Middle frontal gyrus (tissue), 1 donor: ENCODE results near the gene CDH26.
A peak's percentile ranks its signal among the peaks of the same experiment; 100 is the strongest.

Experiments used
- DNase-seq: peaks from one replicate; pipeline ENCODE4 v3.0.0-alpha.2; 2015; ENCODE audit warnings: low spot score; ENCODE audit errors: extremely low spot score

CDH26 gene

DNA sequence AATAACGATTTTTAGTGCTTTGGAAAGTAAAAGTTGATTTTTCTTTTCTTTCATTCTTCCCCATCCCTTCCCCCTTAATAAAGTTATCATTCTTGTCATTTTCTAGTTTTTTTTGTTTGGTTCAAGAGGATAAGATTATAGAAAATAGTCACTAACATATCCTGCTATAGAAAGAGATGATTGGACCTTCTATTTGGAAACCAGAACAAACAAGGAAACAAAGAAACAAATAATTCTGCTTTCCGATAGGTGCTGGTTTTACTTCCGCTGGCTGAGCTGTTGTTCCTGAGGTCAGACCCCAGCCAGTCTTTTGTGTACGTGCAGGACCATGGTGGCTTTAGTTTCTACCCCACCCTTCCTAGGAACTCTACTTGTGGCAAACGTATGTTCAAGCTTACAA, at the start of gene CDH26:
TSS of gene CDH26 (plus strand) at position 301 of the 400 bp plus-strand sequence. CDS start 304 bp downstream, outside the sequence.
- DNase-seq, result no peak

DNA sequence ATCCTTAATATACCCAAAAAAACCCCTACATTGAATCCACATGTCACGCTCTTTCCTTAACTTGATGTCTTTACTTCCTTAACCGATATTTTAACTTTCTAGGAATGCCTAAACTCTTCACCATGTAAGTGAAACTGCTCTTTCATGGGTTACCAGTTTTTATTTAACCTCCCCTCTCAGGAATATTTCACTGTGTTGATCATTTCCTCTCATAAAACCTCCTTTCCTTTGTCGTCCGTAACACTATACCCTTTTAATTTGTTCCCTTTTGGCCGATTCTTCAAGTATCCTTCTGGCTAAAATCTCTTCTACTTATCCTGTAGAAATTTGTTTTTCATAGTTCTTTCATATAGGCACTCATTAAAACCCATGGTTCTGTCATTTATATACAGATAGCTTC, 49.4 kb upstream of the CDH26 start:
- no peak for DNase-seq

DNA sequence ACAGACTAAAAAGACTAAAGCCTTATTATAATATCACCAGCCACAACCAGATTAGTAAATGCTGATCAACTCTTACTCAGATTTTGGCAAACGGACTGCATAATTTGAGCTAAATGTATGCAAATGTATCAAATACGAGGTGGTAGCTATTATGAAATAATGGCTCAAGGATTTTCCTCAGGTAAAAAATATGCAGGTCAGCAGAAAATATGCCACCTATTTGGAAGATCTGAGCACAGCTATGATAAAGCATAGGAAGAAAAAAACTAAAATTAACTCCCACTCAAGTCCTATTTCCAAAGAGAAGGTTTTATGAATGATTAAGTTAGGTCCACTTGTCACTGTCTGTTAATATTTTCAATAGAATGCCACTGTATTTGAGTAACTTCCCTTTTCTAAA, 47.2 kb upstream of the CDH26 start:
- DNase-seq, result no peak

DNA sequence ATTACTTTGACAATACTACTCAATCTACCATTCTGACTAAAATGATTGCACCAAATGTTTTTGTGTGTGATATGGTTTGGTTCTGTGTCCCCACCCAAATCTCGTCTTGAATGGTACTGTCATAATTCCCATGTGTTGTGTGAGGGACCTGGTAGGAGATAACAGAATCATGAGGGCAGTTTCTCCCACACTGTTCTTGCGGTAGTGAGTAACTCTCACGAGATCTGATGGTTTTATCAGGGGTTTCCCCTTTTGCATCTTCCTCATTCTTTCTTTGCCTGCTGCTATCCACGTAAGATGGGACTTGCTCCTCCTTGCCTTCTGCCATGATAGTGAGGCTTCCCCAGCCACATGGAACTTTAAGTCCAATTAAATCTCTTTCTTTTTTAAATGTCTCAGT, 45.6 kb upstream of the CDH26 start:
- no peak for DNase-seq

DNA sequence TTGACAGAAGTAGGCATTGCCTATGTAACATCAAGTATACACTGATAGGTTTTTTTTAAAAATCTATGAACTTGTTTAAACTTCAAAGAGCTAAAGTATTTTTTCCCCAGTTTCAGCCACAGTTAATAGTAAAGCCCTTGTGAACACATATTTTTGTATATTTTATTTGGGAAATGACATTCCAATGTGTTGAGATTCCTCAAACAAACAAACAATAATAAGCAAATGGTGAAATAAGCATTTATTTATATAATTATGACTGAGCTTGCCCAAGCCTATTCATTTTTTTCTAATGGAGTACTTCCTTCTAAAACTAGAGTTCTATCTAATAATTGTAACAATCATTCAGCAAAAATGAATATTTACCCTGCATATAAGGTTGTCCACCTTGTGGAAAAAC, 37.3 kb upstream of the CDH26 start:
- no peak for DNase-seq

DNA sequence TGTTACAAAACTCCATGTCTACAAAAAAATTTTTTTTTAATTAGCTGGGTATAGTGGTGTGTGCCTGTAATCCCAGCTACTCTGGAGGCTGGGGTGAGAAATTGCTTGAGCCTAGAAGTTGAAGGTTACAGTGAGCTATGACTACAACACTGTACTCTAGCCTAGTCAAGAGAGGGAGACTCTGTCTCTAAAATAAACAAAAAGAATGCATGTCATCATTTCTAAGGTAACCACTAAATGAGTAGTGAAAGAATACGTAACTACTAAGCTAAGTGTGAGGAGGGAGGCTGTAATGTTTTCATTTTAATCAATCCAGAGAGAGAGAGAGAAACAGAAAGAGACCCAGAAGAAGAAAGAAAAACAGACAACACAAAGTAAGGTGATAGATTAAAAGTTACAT, 34.7 kb upstream of the CDH26 start:
- DNase-seq, result no peak

DNA sequence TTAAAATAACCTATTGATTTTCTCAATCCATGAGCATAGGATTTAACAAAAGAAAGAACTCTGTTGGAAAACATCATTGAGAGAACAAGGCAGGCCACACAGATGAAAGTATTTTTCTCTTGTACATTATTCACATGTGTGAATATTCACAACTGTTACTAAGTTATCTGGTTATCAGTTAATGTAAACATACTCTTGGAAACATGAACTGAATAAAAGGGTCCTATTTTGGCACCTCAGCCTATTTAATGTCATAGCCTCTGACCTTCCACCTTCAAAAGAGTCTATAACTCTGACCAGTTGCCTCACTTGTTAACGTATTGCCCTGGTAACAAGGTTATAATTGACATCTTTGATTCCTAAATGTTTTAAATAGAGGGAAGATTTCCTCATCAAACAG, 32.9 kb upstream of the CDH26 start:
- DNase-seq, result no peak

DNA sequence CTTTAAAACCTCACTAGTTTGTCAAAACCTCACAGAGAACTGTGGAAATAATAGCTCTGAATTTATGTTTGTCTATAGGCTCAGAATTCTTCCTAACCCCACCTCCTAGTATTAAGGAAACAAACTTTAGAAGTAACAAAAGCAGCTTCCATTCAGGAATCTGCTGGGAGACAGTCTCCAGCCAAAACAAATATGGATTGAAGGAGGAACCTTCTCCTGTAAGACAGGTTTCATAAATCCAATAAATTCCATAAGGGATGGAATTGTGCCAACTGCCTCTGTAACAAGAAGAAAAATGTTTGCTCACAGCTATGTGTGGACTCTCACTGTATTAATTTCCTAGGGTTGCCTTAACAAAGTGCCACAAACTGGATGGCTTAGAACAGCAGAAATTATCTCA, 32.3 kb upstream of the CDH26 start:
- DNase-seq, result no peak

DNA sequence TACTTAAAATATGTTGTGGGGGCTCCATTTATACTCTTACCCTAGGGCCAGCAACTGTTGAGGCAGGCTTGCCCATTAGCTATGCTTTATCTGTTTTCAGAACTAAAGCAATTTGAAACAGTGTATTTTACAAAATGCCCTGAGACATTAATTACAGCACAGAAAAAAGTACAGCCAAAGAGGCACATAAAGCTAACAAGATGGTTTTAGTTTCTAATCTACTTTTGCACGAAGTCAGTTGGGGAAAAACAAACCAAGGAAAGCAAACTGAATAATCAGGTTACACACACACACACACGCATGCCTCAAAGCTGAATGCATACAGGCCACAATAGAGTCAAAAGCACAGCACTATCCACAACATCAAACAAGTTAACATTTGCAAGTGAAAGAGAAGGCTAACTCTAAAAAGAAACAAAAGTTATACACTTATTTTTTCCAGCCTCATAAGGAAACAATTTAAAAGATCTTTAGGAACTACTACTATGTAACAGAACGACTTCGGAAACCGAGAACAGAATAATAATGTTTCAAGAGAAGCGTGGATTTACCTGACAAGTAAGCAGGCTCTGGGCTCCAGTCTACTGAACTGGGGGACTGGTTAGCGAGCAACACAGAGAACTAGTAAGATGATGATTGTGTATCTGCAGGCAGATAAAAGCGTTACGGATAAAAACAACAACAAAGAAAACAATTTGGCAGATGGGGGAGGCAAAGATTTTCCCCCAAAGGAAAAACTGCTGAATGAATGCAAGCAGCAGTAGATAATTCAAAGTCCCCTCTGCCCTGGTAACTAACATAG, 26.5 kb upstream of the CDH26 start:
- no peak for DNase-seq

DNA sequence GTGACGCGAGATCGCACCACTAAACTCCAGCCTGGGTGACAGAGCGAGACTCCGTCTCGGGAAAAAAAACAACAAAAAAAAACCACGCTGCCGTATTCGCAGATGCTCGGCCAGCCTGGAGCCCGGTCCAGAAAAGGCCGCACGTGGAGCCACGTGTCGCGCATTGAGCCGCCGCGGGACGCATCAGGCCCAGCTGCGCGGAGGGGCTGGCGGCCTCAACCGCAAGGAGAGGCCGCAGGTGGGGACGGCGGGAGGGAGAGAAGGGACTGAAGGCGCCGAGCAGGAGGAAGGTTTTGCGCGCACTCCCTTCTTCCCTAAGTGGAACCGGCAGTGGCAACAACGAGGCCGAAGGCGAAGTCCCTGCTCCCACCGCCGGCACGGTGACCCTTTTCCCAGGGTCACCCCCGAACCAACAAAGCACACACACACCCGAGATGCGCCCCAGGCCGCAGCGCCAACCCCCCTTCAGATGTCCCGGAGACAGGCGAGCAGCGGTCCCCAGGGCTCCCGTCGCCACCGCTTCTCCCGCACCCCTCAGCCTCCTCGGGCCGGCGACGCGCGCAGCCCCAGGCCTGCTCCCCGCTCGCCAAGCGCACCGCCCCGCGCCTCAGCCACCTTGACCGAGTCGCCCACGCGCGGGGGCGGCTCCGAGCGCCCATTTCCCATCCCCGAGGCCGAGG, 25.5 kb upstream of the CDH26 start:
- DNase-seq, result no peak

DNA sequence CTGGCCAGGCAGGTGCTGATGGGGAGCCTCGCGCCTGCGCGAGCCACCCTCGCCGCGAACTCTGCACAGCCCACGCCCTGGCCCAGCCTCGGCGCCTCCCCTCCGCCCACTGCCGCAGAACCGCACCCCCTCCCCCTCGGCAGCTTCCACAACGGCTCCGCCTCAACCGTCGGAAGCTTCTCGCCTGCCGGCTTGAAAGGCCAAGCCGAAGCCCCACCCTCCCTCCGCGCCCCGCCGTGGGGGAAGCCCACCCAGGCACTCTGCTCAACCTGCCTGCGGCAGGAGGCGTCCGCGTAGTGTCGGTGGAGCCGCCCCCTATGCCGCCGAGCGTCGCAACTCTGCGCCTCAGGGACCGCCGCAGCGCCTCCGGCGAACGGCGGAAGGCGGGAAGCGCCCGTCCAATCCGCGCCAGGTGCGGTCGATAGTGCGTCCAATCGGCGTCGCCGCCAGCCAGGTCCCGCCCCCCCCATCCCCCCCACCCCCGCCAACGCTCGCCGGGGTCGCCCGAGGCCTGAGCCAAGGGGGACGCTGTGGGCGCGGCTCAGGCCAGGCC, 24.9 kb upstream of the CDH26 start, which contains the start of gene SYCP2:
TSS of gene SYCP2 (minus strand) at position 342 of the 553 bp plus-strand sequence. CDS start 11,224 bp downstream, outside the sequence.
- DNase-seq, result no peak

DNA sequence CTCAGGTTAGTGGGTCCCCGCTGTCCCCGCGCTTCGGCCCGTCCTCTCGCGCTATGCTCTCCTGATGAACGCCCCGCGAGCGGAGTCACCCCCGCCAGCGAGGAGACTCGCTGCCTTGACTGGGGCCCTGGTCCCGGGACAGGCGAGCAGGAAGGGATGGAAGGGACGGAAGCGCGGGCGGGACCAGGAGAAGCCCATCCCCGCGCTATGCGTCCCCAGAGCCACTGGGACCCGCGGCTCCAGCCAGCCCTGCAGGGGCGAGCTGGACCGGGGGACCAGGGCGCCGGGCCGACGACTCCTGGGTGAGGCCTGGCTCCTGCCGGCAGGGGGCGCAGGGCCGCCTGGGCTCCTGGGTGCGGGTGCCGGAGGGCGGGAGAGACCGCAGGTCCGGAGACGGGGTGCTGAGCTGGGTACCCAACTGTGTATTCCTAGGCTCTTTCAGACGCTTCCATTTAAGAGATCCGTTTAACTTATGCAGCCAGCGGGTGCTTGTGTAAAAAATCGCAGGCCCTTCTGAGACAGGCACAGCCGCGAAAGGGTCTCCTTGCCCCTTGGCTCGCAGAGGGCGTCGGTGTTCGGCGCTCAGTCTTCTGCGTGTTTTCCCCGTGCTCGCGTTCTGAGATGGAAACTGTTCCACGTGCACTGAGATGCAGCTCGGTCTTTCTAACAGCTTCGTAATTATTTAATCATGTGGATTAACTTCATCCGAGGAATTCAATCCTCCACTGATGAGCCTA, 24.2 kb upstream of the CDH26 start:
- peak; percentile 55 for DNase-seq

DNA sequence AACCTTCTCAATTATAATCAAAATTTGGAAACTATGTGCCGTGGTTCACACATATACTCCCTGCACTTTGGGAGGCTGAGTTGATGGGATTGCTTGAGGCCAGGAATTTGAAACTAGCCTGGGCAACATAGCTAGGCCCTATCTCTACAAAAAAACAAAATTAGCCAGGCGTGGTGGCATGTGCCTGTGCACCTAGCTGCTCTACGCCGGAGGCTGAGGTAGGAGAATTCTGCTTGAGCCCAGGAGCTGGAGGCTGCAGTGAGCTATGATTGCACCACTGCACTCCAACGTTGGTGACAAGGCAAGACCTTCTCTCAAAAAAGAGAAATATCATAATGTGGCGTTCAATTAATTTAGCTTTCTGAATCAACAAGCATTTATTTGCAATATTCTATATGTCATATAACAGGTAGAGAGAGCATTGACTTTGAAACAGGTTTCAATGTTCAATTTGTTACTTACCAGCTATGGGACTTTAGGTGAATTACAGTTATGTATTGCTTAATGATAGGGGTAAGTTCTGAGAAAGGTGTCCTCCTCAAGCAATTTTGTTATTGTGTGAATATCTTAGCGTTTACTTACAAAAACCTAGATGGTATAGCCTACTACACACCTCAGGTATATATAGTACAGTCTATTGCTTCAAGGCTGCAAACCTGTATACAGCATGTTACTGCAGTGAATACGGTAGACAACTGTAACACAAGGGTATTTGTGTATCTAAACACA, 22.6 kb upstream of the CDH26 start:
- DNase-seq, result no peak

DNA sequence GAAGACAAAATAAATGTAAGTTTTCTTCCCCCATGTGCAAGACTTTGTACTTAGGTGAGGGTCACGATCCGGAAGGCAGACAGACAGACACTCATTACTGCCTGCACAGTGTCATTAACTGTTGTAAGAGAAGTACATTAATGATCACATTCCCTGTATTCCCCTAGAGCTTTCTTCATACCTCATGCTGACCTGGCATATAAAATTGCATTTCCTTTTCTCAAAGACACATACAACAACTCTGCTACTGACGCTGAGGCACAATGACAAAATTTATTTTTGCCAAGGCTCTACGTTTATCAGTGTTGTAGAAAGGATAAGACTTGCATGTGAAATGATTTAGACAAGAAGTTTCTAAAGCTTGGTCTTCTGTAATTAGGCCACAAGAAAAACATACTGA, 21.8 kb upstream of the CDH26 start:
- no peak for DNase-seq

DNA sequence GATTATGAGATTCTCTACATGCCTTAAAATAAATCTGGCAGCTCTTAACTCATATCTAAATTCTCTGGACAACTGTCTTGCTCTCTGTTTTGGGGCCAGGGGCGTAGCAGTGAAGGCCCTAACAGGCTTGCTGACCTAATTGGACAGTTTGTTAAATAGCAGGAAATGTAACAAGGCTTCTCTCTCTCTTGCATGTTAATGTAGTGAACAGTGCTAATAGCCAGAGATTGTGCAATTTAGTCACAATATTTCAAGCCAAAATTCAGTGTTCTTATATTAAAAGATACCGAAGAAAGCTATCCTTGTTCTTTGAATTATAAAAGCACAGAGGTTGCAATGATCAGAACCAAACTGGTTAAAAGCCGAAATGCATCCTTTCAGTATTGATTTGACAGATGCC, 21.1 kb upstream of the CDH26 start:
- no peak for DNase-seq

DNA sequence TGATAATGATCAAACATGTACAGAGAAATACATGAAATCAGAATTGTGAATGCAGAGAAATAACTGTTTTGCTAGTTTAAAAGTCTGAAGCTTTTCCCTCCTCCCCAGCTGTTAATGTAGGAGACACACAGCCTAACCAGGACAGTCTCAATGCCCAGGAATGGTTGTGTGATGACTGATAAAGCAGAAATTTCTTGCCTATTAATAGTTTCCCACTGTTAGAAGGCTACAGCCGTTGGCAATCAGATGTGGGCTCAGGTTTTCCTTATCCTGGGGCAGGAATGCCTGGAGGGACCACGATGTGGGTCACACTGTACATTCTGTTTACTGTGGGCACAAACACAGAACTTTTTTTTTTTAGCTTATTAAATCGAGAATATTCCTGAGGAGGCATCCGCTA, 20.0 kb upstream of the CDH26 start:
- DNase-seq, result no peak

DNA sequence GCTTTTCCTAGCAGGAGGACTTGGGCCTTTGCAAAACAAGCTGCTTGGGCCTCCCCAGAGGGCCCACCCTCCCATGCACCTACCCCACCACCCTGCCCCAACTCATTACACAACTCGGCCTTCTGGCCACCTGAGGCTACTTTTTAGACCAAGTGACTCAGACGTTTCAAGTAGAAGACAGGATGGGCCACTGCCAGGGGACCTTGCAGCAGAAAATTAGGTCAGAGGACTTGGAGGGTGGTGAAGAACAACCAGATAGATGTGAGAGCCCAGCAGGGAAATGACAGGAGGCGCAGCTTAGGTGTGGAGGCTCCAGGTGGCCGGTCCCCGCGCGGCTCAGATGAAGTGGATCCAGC, 19.5 kb upstream of the CDH26 start:
- no peak for DNase-seq

DNA sequence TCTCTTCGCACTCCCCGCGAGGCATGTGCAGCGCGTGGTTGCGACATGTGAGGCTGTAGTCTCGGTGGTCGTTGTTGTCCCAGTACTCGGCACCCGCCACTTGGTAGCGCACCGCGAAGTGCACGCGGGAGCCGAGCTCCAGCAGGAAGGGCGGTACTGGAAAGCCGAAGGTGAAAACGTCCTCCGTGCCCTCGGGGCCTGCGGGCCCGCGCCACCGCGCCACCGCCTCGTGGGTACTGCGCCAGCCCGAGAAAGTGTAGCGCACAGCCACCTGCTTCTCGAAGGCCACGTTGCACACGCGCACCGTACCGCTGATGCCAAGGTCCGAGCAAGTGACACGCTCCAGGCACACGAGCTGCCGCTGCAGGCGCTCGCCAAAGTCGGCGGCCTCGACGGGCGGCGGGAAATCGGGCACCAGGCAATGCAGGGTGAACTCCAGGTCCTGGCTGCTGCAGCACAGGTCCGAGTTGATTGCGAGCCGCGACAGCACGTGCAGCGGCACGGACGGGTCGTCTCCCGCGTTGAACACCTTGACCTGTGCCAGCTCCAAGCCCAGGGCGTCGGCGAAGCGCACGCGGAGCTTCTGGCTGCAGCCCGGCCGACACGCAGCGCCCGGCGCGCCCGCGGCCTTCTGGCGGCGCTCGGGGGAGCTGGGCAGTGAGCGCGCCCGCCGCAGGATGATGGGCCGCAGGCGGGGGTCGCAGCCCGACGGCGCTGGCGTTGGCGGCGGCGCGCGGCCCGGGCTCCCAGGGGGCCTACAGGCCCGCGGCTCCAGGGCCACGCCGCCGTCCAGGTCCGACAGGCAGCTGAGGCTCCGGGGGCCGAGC, 19.0 kb upstream of the CDH26 start:
- no peak for DNase-seq

DNA sequence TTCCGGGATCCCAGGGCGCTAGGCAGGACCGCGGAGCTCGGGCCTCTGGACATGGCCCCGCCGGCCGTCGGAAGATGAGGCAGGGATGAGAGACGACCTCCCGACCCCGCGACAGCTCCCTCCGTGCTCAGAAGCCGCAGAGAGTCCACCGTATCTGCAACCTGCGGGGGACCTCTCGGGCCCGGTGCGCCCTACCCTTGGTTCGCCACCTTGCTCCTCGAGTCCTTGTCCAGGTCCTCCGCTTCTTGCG, 18.4 kb upstream of the CDH26 start:
- no peak for DNase-seq

DNA sequence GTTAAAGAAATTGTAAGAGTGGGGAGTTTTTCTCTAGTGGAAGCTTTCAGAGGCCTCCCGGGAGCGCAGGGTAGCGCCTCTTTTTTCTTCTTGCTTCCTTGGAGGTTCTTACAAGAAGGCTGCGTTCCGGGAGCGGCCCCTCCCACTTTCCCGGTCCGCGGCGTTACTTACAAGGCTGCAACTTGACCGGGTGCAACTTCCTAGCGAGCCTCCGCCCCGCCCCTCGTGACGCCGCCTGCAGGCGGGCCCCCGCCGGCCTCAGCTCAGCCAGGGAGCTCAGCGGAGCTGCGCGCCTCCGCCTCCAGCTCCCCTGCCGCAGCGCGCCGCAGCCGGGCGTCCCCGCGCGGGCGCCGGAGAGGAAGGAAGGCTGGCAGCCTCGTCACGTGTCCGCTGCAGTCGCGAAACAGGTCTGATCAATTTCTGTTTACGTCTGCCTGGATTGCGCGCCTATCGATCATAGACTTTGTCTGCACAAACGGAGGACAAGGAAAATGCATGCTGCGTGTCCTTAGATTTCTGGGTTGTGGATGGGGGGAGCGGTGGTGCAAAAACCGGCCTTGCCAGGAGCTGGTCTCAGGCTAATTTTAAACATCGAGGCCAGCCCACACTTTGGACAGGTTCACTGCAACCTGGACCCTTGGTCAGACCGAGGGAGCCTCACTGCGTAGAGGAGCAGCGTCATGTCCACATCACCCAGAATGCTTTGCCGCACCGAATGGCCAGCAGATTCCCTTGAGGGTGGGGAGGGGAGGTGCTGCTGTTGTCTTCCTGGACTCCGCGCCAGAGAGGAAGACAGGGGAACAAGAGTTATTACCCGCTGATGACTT, 17.9 kb upstream of the CDH26 start, which contains the start of the genes FAM217B and PPP1R3D:
TSS of gene FAM217B (plus strand) at position 261 of the 827 bp plus-strand sequence. CDS start 3,555 bp downstream, outside the sequence.
TSS of gene PPP1R3D (minus strand) at position 177 of the 827 bp plus-strand sequence. CDS start 374 bp downstream, outside the sequence.
- DNase-seq, result peak; percentile 91
